HL-60 (cell line): ENCODE measurements around the gene COPS9.

Experiments
- DNase-seq, 2 experiments: peaks; one replicate each; pipeline ENCODE4 v3.0.0-alpha.2; 2010 to 2020; ENCODE audit warnings: low read depth in 1 of 2, low spot score in 1 of 2
- H3K27ac ChIP-seq: fragments of 250-450 bp; sonication (Bioruptor Pico); replicated peaks from 2 replicates; pipeline ENCODE4 v1.5.1; 2020; ENCODE audit warnings: mild to moderate bottlenecking, moderate library complexity
- H3K27me3 ChIP-seq: fragments of 250-450 bp; sonication (Bioruptor Pico); 2 replicates; pipeline ENCODE4 v1.5.1; 2021; ENCODE audit warnings: mild to moderate bottlenecking, moderate library complexity; ENCODE audit not compliant: insufficient read depth, poor library complexity, severe bottlenecking
- H3K4me3 ChIP-seq: replicated peaks from 2 replicates; pipeline ENCODE4 v1.5.1; 2011; ENCODE audit warnings: mild to moderate bottlenecking, control low read depth, low read length; ENCODE audit not compliant: insufficient read depth
- GABPA ChIP-seq: IDR thresholded peaks from 2 replicates; pipeline ENCODE4 v1.6.1; 2012; ENCODE audit warnings: low read depth
- POLR2AphosphoS5 ChIP-seq: IDR thresholded peaks from 2 replicates; pipeline ENCODE4 v1.6.1; 2012; ENCODE audit warnings: low read depth
- SPI1 ChIP-seq: IDR thresholded peaks from 2 replicates; pipeline ENCODE4 v1.6.1; 2012; ENCODE audit warnings: low read depth, mild to moderate bottlenecking, borderline replicate concordance
- TF ChIP-seq, protein P1 (sequence below): IDR thresholded peaks from 2 replicates; pipeline ENCODE4 v1.6.1; 2012; ENCODE audit warnings: low read depth; ENCODE audit not compliant: insufficient replicate concordance
- TF ChIP-seq, protein P2 (sequence below): IDR thresholded peaks from one replicate; pipeline ENCODE4 v1.5.1; 2011; ENCODE audit warnings: low read length, control low read depth, inconsistent platforms; ENCODE audit not compliant: insufficient read depth

COPS9 gene

DNA sequence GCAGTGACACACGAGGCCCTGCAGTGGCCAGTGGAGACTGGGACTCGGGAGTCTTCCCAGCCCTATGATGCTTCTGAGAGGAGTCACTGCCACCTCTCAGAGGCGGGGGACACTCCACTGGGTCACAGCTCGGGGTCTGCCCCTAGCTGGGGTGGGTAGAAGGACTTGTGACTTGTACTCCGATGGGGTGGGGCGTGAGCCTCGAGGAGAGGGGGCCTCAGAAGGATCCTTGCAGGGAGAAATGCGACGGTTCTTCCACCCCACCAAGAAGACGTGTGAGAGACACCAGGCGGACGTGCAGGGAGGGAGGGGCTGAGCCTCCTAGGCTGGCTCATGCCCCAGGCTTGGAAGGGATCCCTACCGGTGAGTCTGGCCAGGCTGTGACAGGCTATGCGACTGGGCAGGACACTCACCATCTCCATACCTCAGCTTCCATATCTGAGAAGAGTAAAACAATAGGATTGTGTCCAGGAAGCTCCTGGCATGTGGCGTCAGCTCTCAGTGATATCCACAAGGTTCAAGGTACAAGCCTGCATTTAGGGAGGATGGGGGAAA, 15.4 kb upstream of the COPS9 start:
- Histone ChIP-seq H3K27me3 (no peaks in the 10 kb centered on the region), H3K27ac (no peak overlapping the region), H3K4me3 (no peak overlapping the region)
- DNase-seq = no peak
- no peak for TF ChIP-seq POLR2AphosphoS5
- TF ChIP-seq, protein P1, sequence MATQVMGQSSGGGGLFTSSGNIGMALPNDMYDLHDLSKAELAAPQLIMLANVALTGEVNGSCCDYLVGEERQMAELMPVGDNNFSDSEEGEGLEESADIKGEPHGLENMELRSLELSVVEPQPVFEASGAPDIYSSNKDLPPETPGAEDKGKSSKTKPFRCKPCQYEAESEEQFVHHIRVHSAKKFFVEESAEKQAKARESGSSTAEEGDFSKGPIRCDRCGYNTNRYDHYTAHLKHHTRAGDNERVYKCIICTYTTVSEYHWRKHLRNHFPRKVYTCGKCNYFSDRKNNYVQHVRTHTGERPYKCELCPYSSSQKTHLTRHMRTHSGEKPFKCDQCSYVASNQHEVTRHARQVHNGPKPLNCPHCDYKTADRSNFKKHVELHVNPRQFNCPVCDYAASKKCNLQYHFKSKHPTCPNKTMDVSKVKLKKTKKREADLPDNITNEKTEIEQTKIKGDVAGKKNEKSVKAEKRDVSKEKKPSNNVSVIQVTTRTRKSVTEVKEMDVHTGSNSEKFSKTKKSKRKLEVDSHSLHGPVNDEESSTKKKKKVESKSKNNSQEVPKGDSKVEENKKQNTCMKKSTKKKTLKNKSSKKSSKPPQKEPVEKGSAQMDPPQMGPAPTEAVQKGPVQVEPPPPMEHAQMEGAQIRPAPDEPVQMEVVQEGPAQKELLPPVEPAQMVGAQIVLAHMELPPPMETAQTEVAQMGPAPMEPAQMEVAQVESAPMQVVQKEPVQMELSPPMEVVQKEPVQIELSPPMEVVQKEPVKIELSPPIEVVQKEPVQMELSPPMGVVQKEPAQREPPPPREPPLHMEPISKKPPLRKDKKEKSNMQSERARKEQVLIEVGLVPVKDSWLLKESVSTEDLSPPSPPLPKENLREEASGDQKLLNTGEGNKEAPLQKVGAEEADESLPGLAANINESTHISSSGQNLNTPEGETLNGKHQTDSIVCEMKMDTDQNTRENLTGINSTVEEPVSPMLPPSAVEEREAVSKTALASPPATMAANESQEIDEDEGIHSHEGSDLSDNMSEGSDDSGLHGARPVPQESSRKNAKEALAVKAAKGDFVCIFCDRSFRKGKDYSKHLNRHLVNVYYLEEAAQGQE = no peak
- TF ChIP-seq SPI1 = no peak
- TF ChIP-seq, protein P2, sequence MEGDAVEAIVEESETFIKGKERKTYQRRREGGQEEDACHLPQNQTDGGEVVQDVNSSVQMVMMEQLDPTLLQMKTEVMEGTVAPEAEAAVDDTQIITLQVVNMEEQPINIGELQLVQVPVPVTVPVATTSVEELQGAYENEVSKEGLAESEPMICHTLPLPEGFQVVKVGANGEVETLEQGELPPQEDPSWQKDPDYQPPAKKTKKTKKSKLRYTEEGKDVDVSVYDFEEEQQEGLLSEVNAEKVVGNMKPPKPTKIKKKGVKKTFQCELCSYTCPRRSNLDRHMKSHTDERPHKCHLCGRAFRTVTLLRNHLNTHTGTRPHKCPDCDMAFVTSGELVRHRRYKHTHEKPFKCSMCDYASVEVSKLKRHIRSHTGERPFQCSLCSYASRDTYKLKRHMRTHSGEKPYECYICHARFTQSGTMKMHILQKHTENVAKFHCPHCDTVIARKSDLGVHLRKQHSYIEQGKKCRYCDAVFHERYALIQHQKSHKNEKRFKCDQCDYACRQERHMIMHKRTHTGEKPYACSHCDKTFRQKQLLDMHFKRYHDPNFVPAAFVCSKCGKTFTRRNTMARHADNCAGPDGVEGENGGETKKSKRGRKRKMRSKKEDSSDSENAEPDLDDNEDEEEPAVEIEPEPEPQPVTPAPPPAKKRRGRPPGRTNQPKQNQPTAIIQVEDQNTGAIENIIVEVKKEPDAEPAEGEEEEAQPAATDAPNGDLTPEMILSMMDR = no peak

- H3K27me3 ChIP-seq = no peaks in the 10 kb centered on the region
- no peak for DNase-seq
- H3K27ac ChIP-seq = no peak overlapping the region
- no peak overlapping the region for H3K4me3 ChIP-seq
- TF ChIP-seq, protein P2 = peak; percentile 75
- TF ChIP-seq SPI1 = no peak
These were observed 14.1 kb upstream of the COPS9 start for GRCh38 chr2:240149943-240150784.

GRCh38 chr2:240147911-240148587, 11.9 kb upstream of the COPS9 start:
- no peak for DNase-seq
- no peak overlapping the region for H3K4me3 ChIP-seq
- TF ChIP-seq SPI1 (no peak), POLR2AphosphoS5 (no peak)
- TF ChIP-seq, protein P2 = no peak
- H3K27ac ChIP-seq = no peak overlapping the region
- H3K27me3 ChIP-seq = no peaks in the 10 kb centered on the region

DNA sequence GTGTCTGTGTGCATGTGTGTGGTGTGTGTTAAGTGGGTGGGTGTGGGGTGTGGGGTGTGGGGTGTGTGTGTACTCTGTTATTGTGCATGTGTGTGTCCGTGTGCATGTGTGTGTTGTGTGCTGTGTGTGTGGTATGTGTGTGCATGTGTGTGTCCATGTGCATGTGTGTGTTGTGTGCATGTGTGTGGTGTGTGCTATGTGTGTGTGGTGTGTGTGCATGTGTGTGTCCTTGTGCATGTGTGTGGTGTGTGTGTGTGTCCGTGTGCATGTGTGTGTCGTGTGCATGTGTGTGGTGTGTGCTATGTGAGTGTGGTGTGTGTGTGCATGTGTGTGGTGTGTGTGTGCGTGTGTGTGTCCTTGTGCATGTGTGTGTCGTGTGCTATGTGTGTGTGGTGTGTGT, 11.3 kb upstream of the COPS9 start:
- no peak overlapping the region for H3K27ac ChIP-seq
- DNase-seq = no peak
- no peak overlapping the region for H3K4me3 ChIP-seq
- H3K27me3 ChIP-seq = no peaks in the 10 kb centered on the region
- TF ChIP-seq GABPA (no peak), POLR2AphosphoS5 (no peak), SPI1 (no peak)
- TF ChIP-seq, protein P2 = no peak
- TF ChIP-seq, protein P1 = no peak
